Stimulated activated CD8-positive, alpha-beta memory T cell treated with anti-CD3 and anti-CD28 coated beads, Interleukin-15, amount 100 ng/mL, for 24 hours (primary cell): Measurements from ENCODE around the gene CYS1.
"Not testable (repeated sequence)": the region's sequence is repeated elsewhere in the genome, so short reads cannot be mapped to it uniquely, and the experiment has no call there.

ENCODE experiments used
- DNase-seq: peaks from one replicate; pipeline ENCODE4 v3.0.0-alpha.2; 2020; ENCODE audit warnings: low read depth

CYS1 gene

GRCh38 chr2:10012366-10012962, 67.7 kb downstream of the CYS1 start:
- not testable (repeated sequence) for DNase-seq

DNA sequence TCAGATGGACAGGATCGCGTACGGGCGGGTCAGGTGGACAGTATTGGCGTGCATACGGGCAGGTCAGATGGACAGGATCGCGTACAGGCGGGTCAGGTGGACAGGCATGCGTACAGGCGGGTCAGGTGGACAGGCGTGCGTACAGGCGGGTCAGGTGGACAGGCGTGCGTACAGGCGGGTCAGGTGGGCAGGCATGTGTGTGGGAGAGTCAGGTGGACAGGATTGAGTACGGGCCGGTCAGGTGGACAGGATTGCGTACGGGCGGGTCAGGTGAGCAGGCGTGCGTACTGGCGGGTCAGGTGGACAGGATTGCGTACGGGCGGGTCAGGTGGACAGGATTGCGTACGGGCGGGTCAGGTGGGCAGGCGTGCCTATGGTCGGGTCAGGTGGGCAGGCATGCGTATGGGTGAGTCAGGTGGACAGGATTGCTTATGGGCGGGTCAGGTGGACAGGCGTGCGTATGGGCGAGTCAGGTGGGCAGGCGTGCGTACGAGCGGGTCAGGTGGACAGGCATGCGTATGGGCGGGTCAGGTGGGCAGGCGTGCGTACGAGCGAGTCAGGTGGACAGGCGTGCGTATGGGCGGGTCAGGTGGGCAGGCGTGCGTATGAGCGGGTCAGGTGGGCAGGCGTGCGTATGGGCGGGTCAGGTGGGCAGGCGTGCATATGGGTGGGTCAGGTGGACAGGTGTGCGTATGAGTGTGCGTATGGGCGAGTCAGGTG, 68.4 kb downstream of the CYS1 start:
- not testable (repeated sequence) for DNase-seq

DNA sequence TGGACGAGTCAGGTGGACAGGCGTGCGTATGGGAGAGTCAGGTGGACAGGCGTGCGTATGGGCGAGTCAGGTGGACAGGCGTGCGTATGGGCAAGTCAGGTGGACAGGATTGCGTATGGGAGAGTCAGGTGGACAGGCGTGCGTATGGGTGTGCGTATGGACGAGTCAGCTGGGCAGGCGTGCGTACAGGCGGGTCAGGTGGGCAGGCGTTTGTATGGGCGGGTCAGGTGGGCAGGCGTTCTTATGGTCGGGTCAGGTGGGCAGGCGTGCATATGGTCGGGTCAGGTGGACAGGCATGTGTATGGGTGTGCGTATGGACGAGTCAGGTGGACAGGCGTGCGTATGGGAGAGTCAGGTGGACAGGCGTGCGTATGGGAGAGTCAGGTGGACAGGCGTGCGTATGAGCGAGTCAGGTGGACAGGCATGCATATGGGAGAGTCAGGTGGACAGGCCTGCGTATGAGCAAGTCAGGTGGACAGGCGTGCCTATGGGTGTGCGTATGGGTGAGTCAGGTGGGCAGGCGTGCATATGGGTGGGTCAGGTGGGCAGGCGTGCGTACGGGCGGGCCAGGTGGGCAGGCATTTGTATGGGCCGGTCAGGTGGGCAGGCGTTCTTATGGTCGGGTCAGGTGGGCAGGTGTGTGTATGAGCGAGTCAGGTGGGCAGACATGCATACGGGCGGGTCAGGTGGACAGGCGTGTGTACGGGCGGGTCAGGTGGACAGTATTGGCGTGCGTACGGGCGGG, 69.2 kb downstream of the CYS1 start:
- not testable (repeated sequence) for DNase-seq

DNA sequence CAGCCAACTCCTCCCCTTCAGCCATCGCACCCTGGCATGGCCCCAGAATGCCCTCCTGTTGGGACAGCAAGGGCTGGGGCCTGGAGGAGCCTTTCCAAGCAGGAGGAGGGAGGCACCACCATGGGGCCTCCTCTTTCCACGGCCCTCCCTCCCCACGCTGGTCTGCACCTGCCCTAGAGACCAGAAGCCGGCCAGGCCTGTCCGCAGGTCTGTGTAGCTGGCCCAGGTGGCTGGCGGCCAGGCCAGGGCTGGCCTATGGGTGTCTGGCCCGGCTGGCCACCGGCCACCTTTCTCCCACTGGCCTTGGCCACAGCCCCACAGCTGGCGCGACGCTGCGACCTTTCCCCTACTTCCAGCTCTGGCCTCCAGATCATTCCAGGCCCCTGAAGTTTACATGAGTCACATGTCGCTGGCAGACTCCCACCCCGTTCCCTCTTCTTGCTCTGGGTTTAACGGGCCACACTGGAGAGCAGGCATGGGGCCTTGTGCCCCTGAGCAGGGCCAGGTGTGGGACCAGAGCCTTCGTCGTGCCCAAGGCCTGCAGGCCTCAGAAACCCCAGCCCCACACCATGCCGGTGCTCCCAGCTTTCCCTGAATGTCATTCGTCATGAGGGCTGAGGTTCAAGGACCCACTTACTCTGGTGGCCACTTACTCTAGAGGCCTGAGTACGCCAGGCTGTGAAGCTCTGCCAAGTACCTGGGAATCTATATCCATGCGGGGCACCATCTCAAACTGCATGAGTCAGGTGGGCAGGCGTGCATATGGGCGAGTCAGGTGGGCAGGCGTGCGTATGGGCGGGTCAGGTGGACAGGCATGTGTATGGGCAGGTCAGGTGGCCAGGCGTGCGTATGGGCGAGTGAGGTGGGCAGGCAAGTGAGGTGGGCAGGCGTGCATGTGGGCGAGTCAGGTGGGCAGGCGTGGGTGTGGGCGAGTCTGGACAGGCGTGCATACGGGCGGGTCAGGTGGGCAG, 70.1 kb downstream of the CYS1 start:
- DNase-seq: no peak

DNA sequence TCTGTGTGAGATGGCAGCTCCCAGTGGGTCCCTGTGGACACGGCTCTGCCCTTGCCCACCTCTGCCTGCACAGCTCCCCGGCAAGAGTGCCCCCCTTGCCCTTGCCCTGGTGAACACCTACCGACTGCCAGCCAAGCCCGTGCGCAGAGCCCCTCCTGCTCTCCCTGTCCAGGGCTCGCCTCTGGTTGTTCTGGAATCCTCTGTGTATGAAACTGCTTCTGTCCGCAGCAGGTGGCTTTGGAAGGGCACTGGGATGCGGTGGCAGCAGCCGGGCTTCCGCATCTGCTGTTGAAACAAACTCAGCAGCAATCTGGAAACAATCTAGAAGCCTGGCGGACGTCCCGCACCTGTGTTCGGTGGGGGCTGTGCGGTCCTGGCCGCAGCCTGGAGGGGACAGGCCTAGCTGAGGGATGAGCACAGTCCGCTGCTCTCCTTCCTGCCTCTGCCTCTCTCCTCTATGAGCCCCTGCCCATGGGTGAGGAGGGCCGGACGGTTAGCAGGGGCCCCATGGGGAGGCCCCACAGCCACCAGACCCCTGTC, 70.9 kb downstream of the CYS1 start:
- DNase-seq: no peak

DNA sequence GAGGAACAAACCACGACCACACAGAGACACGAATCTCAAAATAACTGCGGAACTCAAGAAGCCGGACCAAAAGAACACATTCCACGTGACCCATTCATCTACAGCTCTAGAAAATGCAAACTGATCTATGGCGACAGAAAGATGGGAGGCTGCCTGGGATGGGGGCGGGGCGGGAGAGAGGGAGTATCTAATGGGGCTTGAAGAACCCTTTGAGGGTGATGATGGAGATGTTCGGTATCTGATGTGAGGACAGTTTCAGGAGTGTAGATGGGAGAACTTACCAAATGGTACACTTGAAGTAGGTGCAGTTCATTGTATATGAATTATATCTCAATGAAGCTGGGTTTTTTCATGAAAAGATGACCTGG, 71.4 kb downstream of the CYS1 start:
- DNase-seq: no peak

- DNase-seq: no peak
These were observed 72.0 kb downstream of the CYS1 start for GRCh38 chr2:10007921-10008808.

DNA sequence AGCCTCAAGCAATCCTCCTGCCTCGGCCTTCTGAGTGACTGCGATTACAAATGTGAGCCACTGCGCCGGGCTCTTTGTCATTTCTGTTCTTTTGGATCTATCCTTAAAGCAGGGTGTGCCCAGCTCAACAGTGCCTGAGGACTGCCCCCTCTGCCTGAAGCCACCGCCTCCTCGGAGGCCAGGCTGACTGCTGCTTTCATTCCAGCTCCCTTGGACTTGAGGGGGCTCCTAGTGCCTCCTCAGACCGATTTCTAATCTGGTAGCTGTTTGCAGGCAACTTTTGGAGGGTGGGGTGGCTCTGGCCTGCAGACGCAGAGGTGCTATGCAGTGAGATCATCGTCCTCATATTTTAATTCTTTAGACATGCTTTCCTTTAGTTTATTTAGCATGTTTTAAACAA, 72.8 kb downstream of the CYS1 start:
- DNase-seq: no peak
